ENCODE data around the gene OR2D3.
"Not testable (repeated sequence)": the region's sequence is repeated elsewhere in the genome, so short reads cannot be mapped to it uniquely, and the experiment has no call there.

OR2D3 gene

DNA sequence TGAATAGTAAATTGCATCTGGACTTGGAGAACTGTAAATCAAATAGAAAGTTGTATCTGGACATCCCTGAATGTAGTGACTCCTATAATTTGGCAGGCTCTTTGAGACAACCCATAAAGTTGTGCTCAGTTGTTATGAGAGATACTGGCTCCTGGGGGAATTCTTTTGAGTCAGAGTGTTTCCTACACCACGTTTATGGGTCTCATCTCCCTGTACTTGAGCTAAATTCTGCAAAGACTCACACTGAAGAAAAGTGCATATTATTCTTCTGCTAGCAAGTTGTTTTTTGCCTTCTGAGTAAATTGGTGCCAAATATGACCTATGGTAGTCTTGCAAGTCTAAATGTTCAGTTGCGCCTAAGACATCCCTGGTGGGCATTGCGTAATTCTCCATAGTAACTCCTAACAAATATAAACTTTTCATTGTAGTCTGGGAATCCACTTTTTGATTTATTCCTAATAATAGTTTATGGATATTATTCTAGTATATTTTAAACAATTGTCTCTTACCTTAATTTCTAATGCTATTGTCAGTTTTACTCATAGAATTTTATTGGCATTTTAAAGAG, 10.4 kb downstream of the OR2D3 start:
- no peak for DNase-seq

GRCh38 chr11:6932145-6932544, 11.3 kb downstream of the OR2D3 start:
- no peak for DNase-seq

GRCh38 chr11:6941970-6942369, 21.2 kb downstream of the OR2D3 start:
- DNase-seq, result no peak

DNA sequence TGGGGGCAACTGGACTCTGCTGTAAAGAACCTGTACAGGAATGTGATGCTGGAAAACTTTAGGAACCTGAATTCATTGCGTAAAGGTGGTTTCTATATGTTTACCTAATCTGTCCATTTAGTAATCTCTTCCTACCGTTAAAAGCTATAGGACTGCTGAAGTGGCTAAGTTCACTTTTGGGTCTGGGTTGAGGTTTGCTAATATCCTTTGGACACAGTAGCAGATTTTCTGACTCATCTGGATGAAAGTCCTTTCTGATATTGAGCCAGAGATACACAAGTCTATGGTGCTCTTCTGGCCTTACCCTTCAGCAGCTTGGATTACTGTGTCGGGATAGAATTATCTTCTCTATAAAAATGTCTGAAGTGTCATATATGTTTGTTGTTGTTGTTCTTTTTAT, 22.3 kb downstream of the OR2D3 start:
- no peak for DNase-seq

- DNase-seq, result not testable (repeated sequence)
Observed at GRCh38 chr11:6954248-6954647, 33.4 kb downstream of the OR2D3 start.

- DNase-seq, result no peak
Observed at GRCh38 chr11:6962141-6962540, 41.3 kb downstream of the OR2D3 start.

GRCh38 chr11:6962673-6963072, 41.9 kb downstream of the OR2D3 start:
- no peak for DNase-seq

GRCh38 chr11:6968816-6969215, 48.0 kb downstream of the OR2D3 start:
- DNase-seq, result no peak

- not testable (repeated sequence) for DNase-seq
Observed at GRCh38 chr11:6969854-6970253, 49.1 kb downstream of the OR2D3 start.

Measured in femur (tissue), 1 donor.